ENCODE results near the gene FAM184B. TPM values are rescaled to one million over a fixed set of nuclear protein-coding genes. Genes with fewer than 3 reads are reported as not detected.
A peak's percentile ranks its signal among the peaks of the same experiment; 100 is the strongest.

FAM184B gene
- total RNA-seq: 0.17 and 0.20 TPM in 2 replicates
- long read RNA-seq, partial matches to known transcripts: 0 of 5 reads
- long read RNA-seq, other reads (novel, unspliced or antisense): 5 of 5 reads

DNA sequence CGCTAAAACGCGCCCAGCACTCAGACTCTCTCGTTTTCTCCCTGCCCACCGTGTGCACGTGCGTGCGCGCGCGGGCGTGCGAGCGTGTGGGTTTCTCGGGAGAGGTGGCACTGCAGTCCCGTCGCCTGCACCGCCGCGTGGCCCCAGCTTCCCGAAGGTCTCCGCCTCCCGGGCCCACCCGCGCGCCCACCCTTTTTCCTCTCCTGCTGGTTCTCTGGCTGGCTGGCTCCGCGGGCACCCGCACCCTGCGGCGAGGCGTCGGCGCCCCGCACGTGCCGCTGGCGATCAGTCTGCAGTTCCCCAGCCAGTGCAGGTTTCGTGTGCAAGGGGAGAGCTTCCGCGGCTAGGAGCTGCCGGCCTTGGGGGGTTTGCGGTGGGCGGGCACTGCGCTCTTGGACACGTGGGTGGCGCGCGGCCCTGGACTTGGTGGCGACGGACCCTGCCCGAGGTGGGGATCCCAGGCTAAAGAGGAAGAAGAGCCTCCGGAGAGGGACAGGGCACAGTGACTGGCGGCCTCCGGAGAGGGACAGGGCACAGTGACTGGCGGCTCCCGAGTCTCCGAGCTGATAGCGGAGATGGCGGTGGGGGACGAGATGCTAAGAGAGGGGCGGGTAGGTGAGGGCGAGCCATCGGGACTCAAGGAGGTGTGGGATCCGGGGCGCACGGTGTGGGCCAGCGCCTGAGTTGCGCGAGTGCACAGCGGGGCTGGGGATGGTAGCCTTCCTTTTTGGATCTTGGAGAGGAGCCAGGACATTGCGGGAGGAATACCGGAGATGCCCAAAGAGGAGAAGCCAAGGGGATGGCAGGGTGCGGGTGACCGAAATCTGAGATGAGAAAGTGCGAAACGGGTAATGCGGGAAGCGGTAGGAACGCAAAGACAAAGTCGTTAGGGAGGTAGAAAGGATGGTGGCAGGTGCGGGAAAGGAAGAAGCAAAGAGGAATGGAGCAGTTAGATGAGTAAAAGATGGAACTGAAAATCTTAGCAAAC lies at the start of gene FAM184B:
FAM184B (minus strand) TSS at position 322 of the 988 bp plus-strand sequence. CDS start 322 bp downstream, outside the sequence.
- Mint-ChIP-seq H3K4me1 (ENCODE audit: low read depth) (peaks cover 9% of the 10 kb centered on the region), H3K9me3 (ENCODE audit: low read depth) (no peaks in the 10 kb centered on the region), H3K27me3 (peaks cover 55% of the 10 kb centered on the region), H3K27ac (no peak within 1 kb of the TSS), H3K36me3 (ENCODE audit: insufficient read depth) (no peaks in the 10 kb centered on the region), H3K4me3 (ENCODE audit: low read depth) (peak within 1 kb of the TSS; percentile 56)
- TF ChIP-seq, protein P1, sequence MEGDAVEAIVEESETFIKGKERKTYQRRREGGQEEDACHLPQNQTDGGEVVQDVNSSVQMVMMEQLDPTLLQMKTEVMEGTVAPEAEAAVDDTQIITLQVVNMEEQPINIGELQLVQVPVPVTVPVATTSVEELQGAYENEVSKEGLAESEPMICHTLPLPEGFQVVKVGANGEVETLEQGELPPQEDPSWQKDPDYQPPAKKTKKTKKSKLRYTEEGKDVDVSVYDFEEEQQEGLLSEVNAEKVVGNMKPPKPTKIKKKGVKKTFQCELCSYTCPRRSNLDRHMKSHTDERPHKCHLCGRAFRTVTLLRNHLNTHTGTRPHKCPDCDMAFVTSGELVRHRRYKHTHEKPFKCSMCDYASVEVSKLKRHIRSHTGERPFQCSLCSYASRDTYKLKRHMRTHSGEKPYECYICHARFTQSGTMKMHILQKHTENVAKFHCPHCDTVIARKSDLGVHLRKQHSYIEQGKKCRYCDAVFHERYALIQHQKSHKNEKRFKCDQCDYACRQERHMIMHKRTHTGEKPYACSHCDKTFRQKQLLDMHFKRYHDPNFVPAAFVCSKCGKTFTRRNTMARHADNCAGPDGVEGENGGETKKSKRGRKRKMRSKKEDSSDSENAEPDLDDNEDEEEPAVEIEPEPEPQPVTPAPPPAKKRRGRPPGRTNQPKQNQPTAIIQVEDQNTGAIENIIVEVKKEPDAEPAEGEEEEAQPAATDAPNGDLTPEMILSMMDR (IDR thresholded peaks at IDR 0.05; ENCODE audit: unreplicated experiment): no peak
- peak; percentile 13 for DNase-seq (ENCODE audit: low spot score, unreplicated experiment)

DNA sequence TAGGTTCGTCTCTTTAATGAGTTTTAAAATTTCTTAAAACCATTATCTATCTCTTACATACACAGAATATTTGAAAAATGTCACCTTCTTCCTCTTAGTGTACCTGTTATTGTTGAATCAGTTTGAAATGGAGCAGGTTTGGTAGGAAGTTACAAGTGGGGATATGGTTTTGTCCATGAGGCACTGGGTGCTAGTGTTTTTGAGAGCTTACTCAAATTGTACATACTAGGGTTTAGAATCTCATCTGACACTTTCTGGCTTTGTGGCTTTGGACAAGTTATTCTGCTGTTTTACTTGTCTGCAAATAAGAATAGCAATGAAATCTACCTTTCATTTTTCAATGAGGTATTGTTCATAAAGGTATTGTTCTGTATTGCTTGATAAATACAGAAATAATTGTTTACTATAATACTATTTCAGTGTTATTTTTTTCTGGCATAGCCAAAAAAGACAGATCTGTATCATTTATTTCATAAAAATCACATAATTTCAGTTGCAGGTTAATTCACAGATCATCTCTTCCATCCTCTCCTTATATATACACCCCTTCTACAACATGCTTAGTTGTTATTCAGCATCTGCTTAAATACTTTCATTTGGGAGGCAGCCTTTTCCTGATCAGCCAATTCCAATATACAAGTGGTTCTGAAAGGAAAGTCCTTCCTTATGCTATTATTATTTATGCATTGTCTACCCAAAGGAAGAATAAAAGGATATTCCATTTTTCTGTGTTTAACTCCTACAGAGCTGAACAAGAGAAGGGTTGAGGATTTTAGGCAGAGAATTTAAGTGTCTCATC lies 42.6 kb upstream of the FAM184B start:
- Mint-ChIP-seq H3K27ac (peak overlapping the region; percentile 23), H3K27me3 (no peaks in the 10 kb centered on the region), H3K9me3 (ENCODE audit: low read depth) (peaks cover 3% of the 10 kb centered on the region), H3K4me1 (ENCODE audit: low read depth) (no peaks in the 10 kb centered on the region), H3K4me3 (ENCODE audit: low read depth) (no peak overlapping the region), H3K36me3 (ENCODE audit: insufficient read depth) (peaks cover 9% of the 10 kb centered on the region)
- TF ChIP-seq, protein P1 (IDR thresholded peaks at IDR 0.05; ENCODE audit: unreplicated experiment): no peak
- no peak for DNase-seq (ENCODE audit: low spot score, unreplicated experiment)

DNA sequence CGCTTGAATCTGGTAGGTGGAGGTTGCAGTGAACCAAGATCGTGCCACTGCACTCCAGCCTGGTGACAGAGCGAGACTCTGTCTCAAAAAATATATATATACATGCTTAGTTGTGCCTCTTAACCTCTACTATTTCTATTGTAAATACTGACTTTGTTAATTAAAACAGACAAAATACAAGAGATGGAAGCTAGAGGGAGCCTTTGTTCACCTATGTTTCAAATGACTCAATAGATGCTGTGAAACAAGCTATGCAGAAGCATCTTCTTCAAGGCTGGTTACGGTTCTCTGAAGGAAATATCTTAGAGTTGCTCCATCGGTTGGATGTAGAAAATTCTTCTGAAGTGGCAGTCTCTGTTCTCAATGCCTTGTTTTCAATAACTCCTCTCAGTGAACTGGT lies 35.6 kb upstream of the FAM184B start:
- H3K27me3 Mint-ChIP-seq: no peaks in the 10 kb centered on the region
- DNase-seq (ENCODE audit: low spot score, unreplicated experiment): no peak
- H3K9me3 Mint-ChIP-seq (ENCODE audit: low read depth): no peaks in the 10 kb centered on the region
- peaks cover 6% of the 10 kb centered on the region for H3K4me1 Mint-ChIP-seq (ENCODE audit: low read depth)
- H3K27ac Mint-ChIP-seq: no peak overlapping the region
- H3K36me3 Mint-ChIP-seq (ENCODE audit: insufficient read depth): no peaks in the 10 kb centered on the region
- TF ChIP-seq, protein P1 (IDR thresholded peaks at IDR 0.05; ENCODE audit: unreplicated experiment): peak; percentile 51
- H3K4me3 Mint-ChIP-seq (ENCODE audit: low read depth): no peak overlapping the region

DNA sequence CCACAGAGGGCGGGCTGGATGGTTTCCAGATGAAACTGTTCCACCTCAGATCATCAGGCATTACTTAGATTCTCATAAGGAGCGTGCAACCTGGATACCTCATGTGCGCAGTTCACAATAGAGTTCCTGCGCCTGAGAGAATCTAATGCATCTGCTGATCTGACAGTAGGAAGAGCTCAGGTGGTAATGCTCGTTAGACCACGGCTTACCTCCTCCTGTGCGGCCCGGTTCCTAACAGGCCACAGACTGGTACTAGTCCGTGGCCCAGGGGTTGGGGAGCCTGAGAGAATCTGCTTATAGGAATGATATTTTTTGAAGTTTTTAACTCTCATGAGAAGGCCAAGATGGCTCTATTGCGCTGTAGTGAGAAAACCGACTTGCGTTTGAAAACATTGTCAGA lies 34.7 kb upstream of the FAM184B start:
- no peaks in the 10 kb centered on the region for H3K36me3 Mint-ChIP-seq (ENCODE audit: insufficient read depth)
- peaks cover 12% of the 10 kb centered on the region for H3K4me1 Mint-ChIP-seq (ENCODE audit: low read depth)

More for the DNA sequence above, 34.7 kb upstream of the FAM184B start:
- TF ChIP-seq, protein P1 (IDR thresholded peaks at IDR 0.05; ENCODE audit: unreplicated experiment): no peak
- Mint-ChIP-seq H3K4me3 (ENCODE audit: low read depth) (no peak overlapping the region), H3K27me3 (no peaks in the 10 kb centered on the region), H3K27ac (peak overlapping the region; percentile 54), H3K9me3 (ENCODE audit: low read depth) (no peaks in the 10 kb centered on the region)
- DNase-seq (ENCODE audit: low spot score, unreplicated experiment): no peak

Data from progenitor cell of endocrine pancreas (in vitro differentiated cells).